Breast epithelium (tissue), 3 donors: Measurements from ENCODE around the gene TFE3.

Source experiments
- POLR2A ChIP-seq: fragments of 450-650 bp; IDR thresholded peaks from one replicate; pipeline ENCODE4 v1.6.1; 2016; ENCODE audit warnings: antibody characterized with exemption, mild to moderate bottlenecking, moderate library complexity
- POLR2AphosphoS5 ChIP-seq, 3 donors: sonication (generic); formaldehyde crosslinking; IDR thresholded peaks; one replicate each; pipeline ENCODE4 v1.6.1; 2017; ENCODE audit warnings: antibody characterized with exemption in 3 of 3
- TF ChIP-seq, protein P1 (sequence below), 3 donors: fragments of 450-650 bp; IDR thresholded peaks; one replicate each; pipeline ENCODE4 v1.5.1; 2016 to 2017; ENCODE audit warnings: antibody characterized with exemption in 3 of 3, mild to moderate bottlenecking in 3 of 3, moderate library complexity in 3 of 3

DNA sequence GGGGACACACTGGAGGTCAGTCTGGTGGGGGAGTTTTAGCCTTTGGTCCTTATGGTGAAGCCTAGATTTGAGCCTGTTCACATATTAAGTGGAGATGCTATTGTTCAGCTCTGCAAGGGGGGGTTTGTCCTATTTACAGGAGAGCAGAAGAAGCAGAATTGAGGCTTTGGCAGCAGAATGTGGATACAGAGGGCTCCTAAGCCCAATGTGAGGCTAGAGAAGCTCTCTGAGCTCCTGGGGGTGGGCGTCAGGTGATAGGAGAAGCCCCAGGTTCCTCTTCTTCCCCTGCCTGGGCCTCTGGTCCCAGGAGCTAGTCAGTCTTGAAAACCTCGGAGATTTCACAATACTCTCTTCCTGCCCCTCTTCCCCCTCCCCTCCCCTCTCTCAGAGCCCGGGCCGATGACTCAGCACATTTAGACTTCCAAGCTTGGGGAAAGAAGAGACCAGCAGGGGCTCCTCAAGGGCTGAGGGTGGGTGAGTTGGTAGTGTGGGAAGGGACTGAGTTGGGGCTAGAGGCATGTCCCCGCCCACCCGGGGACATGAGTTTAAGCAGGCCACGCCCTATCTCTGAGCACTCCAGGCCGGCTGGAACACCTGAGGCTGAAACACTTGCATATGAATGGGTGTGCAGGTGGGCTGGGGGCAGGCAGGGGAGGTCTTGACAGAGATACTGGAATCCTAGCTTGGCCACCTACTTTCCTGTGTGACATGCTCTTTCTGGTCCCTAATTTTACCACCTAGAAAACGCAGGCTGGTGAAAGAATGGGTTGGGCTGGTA, 3.4 kb downstream of the TFE3 start:
- TF ChIP-seq POLR2A = no peak
- TF ChIP-seq, protein P1, sequence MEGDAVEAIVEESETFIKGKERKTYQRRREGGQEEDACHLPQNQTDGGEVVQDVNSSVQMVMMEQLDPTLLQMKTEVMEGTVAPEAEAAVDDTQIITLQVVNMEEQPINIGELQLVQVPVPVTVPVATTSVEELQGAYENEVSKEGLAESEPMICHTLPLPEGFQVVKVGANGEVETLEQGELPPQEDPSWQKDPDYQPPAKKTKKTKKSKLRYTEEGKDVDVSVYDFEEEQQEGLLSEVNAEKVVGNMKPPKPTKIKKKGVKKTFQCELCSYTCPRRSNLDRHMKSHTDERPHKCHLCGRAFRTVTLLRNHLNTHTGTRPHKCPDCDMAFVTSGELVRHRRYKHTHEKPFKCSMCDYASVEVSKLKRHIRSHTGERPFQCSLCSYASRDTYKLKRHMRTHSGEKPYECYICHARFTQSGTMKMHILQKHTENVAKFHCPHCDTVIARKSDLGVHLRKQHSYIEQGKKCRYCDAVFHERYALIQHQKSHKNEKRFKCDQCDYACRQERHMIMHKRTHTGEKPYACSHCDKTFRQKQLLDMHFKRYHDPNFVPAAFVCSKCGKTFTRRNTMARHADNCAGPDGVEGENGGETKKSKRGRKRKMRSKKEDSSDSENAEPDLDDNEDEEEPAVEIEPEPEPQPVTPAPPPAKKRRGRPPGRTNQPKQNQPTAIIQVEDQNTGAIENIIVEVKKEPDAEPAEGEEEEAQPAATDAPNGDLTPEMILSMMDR (IDR thresholded peaks at IDR 0.05) = no peak
- no peak for TF ChIP-seq POLR2AphosphoS5 (IDR thresholded peaks at IDR 0.05)
